Esophagus squamous epithelium (tissue), 4 donors: ENCODE results near the gene FAHD2B. TPM values are rescaled to one million over a fixed set of nuclear protein-coding genes. Genes with fewer than 3 reads are reported as not detected.

Source experiments
- small RNA-seq, 4 donors: library from RNA; depleted of rRNA; stranded (forward); fragments of <200 nt; gene quantifications; one replicate each; pipeline ENCODE3, GENCODE V24; 2016
- total RNA-seq, 4 donors: library from RNA; depleted of rRNA; stranded (reverse); fragments of >200 nt; gene quantifications; one replicate each; pipeline ENCODE4 v1.1.0, GENCODE V29; 2016

The FAHD2B gene
- total RNA-seq, 4 donors from 2014 or later, result 1.4 to 11.1 (median 5.3) TPM

Small RNAs within 50 kb of the gene (small RNA-seq; reads per million reads assigned to genes)
- 0 reads per million in 4 donors for gene AC018892.1
- gene IGKV1OR2-3, result 0 reads per million in 4 donors
- gene IGKV2OR2-2, result 0 reads per million in 4 donors
- 0 reads per million in 4 donors for gene RN7SL313P

Other genes with a start within 250 kb of the FAHD2B start
- 10 to 100 TPM in 3 of 4 donors, 1 to 10 TPM in 1; 7.1 to 17.2 (median 14.0) TPM for gene ANKRD39, start 236.9 kb downstream of the FAHD2B start, total RNA-seq
- gene SEMA4C, start 224.8 kb downstream of the FAHD2B start, total RNA-seq, result 10 to 100 TPM in 2 of 4 donors, 1 to 10 TPM in 2; 7.4 to 23.8 (median 12.8) TPM
- gene FAM178B, start 108.3 kb downstream of the FAHD2B start, total RNA-seq, result under 1 TPM in 1 of 4 donors, not detected in 3; 0.72 TPM
- gene ANKRD36, start 18.3 kb upstream of the FAHD2B start, total RNA-seq, result 10 to 100 TPM in 1 of 4 donors, 1 to 10 TPM in 3; 4.7 to 25.7 (median 8.5) TPM